HG02571 (cell line): ENCODE data around the gene TRIM50.
"Not testable (repeated sequence)": the region's sequence is repeated elsewhere in the genome, so short reads cannot be mapped to it uniquely, and the experiment has no call there.

Source experiments
- ATAC-seq: cut with Tn5 transposase; IDR thresholded peaks from one replicate; pipeline ENCODE4 v1.9.1; 2021; ENCODE audit warnings: mild to moderate bottlenecking, moderate library complexity; ENCODE audit not compliant: unreplicated experiment

Gene TRIM50

DNA sequence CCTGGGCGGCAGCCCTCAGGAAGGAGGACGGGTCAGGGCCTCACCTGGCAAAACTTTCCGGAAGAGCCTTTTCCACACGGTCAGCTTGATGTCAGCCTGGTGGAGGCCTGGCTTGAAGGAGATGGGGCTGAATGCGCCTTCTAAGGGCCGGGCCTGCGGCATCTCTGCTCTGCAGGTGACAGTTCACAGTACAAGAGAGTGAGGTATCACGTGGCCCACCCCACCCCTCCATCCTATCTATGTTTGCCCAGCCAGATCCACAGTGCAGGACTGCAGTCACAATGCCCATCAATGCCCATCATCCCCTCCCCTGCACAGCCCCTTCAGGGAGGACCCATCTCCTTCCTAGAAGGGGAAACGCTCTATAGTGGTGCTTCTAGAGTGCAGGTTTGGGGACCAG is 11.4 kb downstream of the TRIM50 start:
- ATAC-seq, result no peak

DNA sequence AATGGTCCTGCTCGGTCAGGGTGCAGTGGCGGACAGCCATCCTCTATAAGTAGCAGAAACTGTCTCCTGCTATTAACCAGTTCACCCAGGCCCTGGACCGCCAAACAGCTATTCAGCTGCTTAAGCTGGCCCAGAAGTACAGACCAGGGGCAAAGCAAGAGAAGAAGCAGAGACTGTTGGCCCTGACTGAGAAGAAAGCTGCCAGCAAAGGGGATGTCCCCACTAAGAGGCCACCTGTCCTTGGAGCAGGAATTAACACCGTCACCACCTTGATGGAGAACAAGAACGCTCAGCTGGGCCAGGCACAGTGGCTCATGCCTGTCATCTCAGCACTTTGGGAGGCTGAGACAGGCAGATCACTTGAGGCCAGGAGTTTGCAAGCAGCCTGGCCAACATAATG is 13.6 kb downstream of the TRIM50 start:
- ATAC-seq, result no peak

DNA sequence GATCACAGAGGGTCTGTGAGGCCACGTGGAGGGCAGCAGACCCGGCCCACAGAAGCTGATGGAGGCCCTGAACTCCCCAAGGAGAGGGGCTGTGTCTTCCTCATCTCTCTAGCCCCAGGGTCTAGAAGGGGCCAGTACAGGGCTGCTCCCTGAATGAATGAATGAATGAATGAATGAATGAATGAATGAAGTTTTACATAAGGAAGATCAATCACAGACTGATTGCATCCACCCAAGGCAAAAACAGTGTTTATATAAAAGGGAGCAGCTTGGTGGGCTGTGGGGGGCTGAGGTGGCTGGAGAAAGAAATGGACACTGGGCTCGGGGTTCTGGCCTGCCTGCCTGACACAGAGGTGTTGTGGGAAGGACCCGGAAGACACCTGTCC is 14.4 kb downstream of the TRIM50 start:
- no peak for ATAC-seq

DNA sequence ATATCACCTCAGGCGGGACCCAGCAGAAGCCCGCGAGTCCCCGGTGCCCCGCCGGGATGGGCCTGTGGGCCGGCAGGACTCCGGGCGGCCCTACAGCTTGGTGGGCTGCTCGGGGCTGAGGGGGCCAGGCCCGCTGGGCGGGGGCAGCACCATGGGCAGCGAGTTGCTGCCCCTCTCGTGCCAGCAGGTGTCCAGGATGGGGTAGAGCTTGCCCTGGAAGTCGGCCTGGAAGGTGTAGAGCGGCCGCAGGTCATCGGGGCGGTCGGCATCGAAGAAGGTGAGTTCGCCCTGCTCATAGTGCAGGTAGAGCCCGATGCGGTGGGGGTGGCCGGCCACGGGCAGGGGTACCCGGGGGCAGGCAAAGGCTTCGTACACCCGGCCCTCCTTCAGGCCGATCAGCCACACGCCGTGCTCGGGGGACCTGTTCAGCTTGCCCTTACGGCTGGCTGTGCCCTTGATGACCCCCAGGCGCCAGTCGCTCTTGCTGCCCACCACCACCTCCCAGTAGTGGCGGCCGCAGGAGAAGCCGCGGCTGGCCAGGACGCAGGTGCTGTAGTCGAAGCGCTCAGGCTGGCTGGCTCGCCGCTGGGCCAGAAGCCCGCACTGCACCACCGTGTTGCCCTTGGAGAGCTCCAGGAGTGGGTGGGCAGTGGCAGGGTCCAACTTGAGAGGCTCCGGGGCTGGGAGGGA is 14.9 kb downstream of the TRIM50 start:
- no peak for ATAC-seq

DNA sequence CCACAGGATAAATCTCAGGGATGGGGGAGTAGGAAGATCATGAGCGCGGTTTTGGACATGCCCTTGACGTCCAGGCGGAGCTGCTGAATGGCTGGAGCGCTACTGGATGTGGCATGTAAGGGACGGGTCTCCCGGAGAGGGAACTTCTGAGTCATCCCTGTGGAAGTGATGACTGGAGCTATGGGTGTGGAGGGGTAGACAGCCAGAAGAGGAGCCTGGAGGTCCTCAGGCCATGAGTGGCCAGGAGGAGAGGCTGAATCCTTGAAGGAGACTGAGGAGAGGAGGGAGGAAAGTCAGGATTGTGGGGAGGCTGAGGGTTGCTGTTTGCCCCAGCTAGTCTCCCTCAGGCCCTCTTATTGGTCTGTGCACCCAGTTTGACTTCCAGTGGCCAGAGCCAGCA is 16.5 kb downstream of the TRIM50 start:
- not testable (repeated sequence) for ATAC-seq

DNA sequence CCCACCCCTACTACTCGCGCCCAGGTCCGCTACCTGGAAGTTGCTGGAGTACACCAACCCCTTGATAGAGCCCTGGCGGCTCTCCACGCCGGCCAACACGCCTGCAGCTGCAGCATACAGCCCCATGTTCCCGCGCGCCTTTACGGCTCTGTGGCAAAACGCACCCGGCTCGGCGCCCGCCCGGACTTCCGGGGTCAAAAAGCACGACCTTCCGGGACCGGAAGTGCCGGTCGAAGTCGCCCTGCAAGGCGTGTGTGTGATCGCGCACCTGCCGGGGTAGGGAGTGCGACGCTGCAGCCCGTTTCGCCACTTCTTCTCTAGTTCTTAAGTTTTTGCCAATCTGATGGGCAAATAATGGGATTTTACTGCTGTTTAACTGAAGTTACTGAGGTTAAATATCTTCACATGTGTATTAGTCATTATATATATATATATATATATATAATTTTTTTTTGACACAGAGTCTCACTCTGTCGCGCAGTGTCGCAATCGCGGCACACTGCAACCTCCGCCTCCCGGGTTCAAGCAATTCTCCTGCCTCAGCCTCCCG is 19.1 kb downstream of the TRIM50 start, which contains the start of gene NSUN5:
Gene NSUN5, minus strand, starts transcription at position 162 of the 550 bp plus-strand sequence. Its CDS starts 36 bp downstream, at position 126.
- peak; percentile 86 for ATAC-seq

DNA sequence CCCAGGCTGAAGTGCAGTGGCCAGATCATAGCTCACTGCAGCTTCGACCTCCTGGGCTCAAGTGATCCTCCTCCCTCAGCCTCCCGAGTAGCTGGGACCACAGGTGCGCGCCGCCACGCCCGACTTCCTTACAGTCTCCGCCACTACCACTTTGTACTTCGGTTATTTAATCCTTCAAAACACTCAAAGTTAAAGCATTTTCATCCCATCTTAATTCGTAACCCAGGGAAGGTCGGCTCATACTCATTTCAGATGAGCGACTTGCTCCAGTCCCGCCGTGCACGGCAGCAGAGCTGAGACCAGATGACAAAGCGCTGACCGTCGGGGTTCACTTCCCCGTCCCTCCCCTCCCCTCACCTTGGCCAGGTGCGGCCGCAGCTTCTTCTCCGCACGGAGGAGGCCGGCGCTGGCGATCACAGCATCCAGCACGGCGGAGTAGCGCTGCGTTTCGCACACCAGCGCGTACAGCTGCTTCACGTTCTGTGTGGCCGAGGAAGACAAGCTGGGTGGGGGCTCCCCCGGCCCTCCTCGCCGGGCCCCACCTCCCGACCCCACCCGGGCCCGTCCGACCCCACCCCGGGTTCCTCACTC is 19.7 kb downstream of the TRIM50 start:
- ATAC-seq, result peak; percentile 40

DNA sequence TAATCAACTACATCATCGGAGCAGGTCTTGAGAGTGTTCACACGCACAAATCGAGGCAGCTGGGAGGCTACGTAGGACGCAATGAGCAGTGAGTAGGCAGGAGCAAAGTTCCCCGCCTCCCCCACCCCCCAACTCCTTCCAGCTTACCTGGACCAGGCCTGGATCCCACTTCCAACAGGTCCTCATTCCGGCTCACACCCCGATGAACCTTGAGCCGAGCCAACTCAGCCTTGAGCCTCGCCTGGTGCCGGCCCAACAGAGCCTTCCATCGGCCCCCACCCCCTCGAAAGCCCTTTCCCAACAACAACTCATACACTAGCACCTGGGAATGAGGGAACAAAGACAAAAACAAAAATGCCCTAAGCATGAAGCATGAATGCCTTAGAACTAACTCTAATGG is 20.4 kb downstream of the TRIM50 start:
- no peak for ATAC-seq

DNA sequence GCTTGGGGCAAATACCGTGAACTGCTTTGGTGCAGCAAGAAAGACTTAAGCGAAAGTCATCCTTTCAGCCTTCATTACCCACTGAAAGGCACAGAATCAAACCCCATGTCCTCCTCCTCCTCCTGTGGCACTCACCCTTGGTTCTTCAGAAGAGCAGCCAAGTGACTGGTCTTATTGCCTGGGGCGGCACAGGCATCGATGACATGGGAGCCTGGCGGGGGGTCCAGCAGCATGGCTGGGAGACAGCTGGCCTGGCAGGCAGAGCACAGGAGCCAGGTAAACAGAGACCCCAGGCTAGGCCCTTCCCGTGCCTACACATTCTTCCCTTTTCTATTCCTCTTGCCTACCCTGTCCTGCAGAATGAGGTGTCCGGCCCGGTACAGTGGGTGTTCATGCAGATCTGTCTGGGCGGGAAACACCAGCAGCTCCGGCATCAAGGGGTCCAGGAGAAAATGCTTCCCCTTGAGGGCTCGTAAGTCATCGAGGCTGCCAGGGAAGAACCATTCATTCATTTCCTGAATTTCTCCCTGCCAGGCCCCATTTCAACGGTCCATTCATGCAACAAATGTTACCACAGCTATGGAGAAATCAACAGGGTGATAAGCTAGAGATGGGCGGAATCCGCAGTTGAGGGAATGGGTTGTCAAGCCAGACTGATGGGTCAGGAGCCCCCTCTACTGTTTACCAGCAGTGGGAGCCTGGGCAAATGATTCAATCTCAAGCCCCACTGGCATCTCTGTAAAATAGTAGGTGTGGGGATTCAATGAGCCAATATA is 23.1 kb downstream of the TRIM50 start:
- ATAC-seq, result not testable (repeated sequence)

DNA sequence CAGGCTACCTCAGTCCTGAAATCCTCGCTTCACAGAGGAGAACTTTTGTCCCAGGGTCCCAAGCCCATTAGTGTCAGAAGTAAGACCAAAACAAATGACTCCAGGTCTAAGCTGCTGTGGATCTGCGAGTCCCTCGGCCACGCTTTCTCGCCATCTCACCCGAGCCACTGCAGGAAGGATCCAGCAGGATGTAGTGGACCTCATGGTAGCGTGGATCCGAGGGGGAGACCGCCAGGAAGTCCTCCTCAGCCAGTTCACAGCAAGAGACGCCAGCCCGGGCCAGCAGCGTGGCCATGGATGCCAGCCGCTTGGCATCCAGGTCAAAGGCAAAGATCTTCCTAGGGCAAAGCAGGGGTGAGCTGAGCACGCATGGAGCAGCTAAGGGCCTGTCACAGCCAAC is 23.8 kb downstream of the TRIM50 start:
- ATAC-seq, result no peak

DNA sequence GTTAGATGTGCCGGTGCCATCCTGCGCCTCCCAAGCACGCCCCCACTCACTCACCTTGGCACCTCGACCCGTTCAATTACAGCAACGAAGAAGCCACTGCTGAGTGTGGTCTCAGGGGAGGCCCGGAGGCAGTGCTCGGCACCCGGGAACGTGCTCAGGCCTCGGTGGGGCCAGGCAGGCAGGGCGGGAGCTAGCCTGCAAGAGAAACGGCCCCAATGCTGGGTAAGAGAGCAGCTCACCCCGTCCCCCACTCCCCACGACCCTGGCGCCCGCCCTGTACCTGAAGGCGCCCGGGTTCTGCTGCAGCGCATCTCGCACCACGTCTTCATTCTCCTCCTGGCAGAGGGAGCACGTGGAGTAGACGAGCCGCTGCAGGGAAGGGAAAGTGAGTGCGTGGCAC is 24.3 kb downstream of the TRIM50 start:
- no peak for ATAC-seq

DNA sequence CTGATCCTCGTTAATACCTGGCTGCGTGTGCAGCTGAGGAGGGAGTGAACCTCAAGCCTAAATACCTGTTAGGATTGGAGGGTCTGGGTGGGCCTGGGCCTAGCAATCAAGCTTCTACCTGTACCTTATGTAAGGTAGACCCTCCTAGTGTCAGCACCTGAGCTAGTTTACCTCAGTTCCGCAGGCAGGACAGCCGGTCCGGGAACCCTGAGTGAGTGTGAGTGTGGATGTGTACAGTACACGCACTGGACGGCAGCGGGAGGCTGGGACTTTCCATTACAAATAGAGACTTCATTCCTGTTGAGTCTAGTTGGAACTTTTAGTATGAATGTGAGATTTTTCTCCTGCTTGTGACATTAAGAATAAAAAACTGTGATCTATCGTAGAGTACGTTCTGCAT is 25.0 kb downstream of the TRIM50 start:
- not testable (repeated sequence) for ATAC-seq

DNA sequence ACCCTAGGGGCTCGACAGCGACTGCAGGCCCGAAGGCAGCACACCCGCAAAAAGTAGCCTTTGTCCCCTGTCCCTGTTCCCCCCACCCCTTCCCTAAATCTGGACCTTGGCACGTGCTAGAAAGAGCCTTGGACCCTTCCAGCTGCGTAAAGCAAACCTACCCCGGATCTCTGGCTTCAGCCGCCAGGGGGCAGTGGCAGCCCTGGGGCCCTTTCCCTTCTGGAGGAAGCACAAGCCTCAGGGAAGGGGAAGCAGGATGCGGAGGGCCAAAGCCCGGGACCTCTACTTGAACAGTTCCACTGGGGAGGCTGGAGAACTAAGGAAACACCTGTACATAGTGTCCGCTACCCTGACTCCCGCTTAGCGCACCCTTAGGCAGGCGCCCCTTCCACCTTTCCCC is 26.8 kb downstream of the TRIM50 start:
- ATAC-seq, result not testable (repeated sequence)

DNA sequence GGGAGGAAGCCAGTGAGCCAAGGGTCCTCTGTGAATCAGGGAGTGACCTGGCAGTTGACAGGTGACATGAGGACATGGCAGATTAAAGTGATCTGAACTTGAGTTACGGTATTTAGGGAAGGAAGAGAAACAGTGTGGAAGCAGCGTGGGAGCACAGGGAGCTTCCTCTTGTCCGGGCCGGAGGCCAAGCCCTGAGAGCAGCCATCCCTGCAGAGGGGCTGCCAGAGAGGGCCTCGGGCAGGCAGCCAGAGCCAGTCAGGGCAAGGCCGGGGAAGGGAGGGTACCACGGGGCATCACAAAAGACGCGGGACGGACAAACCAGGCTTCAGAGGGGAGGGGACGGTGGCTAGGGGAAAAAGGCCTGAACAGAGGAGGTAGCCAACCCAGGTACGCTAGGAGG is 28.1 kb downstream of the TRIM50 start:
- ATAC-seq, result not testable (repeated sequence)

DNA sequence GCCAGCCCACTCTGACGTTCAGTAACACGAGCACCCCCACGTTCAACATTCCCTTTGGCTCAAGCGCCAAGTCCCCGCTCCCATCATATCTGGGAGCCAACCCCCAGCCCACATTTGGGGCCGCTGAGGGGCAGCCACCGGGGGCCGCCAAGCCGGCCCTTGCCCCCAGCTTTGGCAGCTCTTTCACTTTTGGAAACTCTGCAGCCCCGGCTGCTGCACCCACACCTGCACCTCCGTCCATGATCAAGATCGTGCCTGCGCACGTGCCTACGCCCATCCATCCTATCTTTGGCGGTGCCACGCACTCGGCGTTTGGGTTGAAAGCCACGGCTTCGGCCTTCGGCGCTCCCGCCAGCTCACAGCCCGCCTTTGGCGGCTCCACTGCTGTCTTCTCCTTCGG is 30.2 kb downstream of the TRIM50 start:
- not testable (repeated sequence) for ATAC-seq

DNA sequence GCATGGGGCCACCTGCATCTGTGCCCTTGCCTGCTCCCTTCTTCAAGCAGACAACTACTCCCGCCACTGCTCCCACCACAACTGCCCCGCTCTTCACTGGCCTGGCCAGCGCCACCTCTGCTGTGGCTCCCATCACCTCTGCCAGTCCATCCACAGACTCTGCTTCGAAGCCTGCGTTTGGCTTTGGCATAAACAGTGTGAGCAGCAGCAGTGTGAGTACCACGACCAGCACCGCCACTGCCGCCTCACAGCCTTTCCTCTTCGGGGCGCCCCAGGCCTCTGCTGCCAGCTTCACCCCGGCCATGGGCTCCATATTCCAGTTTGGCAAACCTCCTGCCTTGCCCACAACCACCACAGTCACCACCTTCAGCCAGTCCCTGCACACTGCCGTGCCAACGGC is 30.6 kb downstream of the TRIM50 start:
- not testable (repeated sequence) for ATAC-seq

DNA sequence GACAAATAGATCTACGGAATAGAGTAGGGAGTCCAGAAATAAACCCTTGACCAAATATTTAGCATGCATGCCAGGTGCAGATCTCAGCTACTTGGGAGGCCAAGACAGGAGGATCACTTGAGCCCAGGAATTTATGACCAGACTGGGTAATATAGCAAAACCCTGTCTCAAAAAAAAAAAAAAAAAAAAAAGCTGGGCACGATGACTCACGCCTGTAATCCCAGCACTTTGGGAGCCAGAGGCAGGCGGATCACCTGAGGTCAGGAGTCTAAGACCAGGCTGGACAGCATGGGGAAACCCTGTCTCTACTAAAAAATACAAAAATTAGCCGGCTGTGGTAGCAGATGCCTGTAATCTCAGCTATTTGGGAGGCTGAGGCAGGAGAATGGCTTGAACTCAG is 50.7 kb downstream of the TRIM50 start:
- not testable (repeated sequence) for ATAC-seq

DNA sequence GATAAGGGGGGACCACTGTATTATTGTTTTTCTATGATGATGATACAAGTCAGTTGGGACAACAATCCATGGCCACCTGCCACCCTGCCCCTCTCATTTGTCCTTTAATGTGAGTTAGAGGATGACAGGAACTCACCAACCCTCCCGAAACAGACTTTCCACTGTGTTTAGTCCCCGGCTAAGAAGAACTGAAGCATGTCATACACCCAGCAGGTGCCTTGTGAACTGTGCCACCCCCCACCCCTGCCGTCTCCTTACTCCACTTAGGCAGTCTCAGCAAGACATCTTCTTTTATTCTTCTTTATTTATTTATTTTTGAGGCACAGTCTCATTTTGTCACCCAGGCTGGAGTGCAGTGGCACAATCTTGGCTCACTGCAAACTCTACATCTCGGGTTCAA is 60.1 kb downstream of the TRIM50 start:
- not testable (repeated sequence) for ATAC-seq

DNA sequence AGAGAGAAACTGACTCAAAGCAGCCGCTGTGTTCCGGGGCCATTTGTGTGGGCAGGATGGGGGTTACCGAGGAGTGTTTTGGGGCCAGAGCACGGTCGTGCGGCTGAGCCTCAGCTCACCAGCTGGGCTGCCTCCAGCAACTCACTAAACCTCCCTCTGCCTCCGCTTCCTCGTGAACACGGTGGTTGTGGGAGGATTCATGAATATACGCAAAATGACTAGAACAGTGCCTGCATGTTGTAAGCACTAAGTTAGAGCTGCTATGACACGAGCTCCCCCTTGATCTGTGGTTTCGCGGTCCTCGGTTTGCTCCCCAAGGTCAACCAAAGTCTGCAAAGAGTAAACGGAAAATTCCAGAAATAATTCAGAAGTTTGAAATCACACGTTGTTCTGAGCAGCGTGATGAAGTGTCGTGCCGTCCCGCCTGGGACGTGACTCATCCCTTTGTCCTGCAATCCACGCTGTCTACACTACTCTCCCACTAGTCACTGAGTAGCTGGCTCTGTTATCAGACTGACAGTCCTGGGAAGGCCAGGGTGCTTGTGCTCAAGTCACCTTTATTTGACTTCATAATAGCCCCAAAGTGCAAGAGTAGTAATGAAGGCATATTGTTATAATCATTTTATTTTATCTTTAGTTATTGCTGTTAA is 61.0 kb downstream of the TRIM50 start:
- peak; percentile 84 for ATAC-seq
